Measurements from ENCODE around the gene RAP1GAP2.

GRCh38 chr17:2977157-2977556 is 180.9 kb downstream of the RAP1GAP2 start:
- no peak for TF ChIP-seq TAF1 (IDR thresholded peaks at IDR 0.05; ENCODE audit: low read depth, low read length)
- TF ChIP-seq POLR2A (IDR thresholded peaks at IDR 0.05; ENCODE audit: low read depth, low read length): no peak
- TF ChIP-seq POLR2AphosphoS5 (IDR thresholded peaks at IDR 0.05; ENCODE audit: low read depth, low read length): no peak
- no peak for TF ChIP-seq PAX5 (IDR thresholded peaks at IDR 0.05; ENCODE audit: insufficient read depth, low read length, severe bottlenecking)
- TF ChIP-seq SPI1 (IDR thresholded peaks at IDR 0.05; ENCODE audit: low read depth, low read length): no peak
- no peak for TF ChIP-seq POU2F2 (IDR thresholded peaks at IDR 0.05; ENCODE audit: low read depth, low read length)
